ENCODE results near the gene IL16. TPM values are rescaled to one million over a fixed set of nuclear protein-coding genes. Genes with fewer than 3 reads are reported as not detected.

IL16 gene
- total and polyA plus RNA-seq, 9 of the 15 experiments (the other 6 are each of a cell fraction or from before 2014, with no cell fraction given), result 1.4 to 18.8 (median 10.6) TPM

- no peak for FAIRE-seq
Measured at GRCh38 chr15:81274255-81274654, 77.6 kb downstream of the IL16 start.

More at GRCh38 chr15:81274255-81274654, 77.6 kb downstream of the IL16 start:
- ChIA-PET POLR2A (interaction anchor here (0.6 kb wide), 1 partner anchor 121 kb away, joined by 3 read pairs; no protein-coding TSS in a partner anchor), CTCF (ENCODE audit: low intra/inter-chr PET ratio) (interaction anchor here (0.6 to 2.2 kb wide), 4 partner anchors 62 to 206 kb away, joined by 3 to 21 read pairs (median 4); no protein-coding TSS in a partner anchor)
- H3K36me3 ChIP-seq (ENCODE audit: control insufficient read depth, insufficient read depth, low read length), result no peaks in the 10 kb centered on the region
- no peaks in the 10 kb centered on the region for H3K9me3 ChIP-seq (replicated peaks; ENCODE audit: control insufficient read depth, insufficient read depth, low read depth, low read length)
- H3K27me3 ChIP-seq (ENCODE audit: control insufficient read depth in 2 of 2, insufficient read depth in 2 of 2, low read length in 2 of 2), result no peaks in the 10 kb centered on the region
- H3K9me1 ChIP-seq (ENCODE audit: control insufficient read depth, insufficient read depth, low read length), result no peaks in the 10 kb centered on the region
- no peak overlapping the region for H2AFZ ChIP-seq (ENCODE audit: low read depth, low read length)
- no peaks in the 10 kb centered on the region; a peak in 1 of 5 replicates for H3K4me1 ChIP-seq (replicated peaks in 1 of 2; ENCODE audit: control insufficient read depth in 2 of 2, insufficient read depth in 2 of 2, low read length in 2 of 2)
- no peak overlapping the region for H3K4me3 ChIP-seq
- DNase-seq (ENCODE audit: extremely low read depth in 1 of 4, low spot score in 3 of 4) (no peak), ATAC-seq (no peak)
- no TSS peak for BruUV-seq (replicated peaks)
- H3K27ac ChIP-seq (ENCODE audit: extremely low read depth, low read depth, low read length), result no peak overlapping the region
- in situ Hi-C loops (cut with MboI), result no loop called here
- no peaks in the 10 kb centered on the region for H4K20me1 ChIP-seq (replicated peaks; ENCODE audit: control insufficient read depth, insufficient read depth, low read length)
- no peak overlapping the region for H3K4me2 ChIP-seq (ENCODE audit: insufficient read depth, low read length)
- TF ChIP-seq GATA2 (CRISPR knock-in tag; IDR thresholded peaks at IDR 0.05), result no peak
- TF ChIP-seq TEAD1 (CRISPR knock-in tag; IDR thresholded peaks at IDR 0.05), result no peak
- no peak for TF ChIP-seq ZNF583 (CRISPR knock-in tag; IDR thresholded peaks at IDR 0.05)
- TF ChIP-seq NR1H2 (CRISPR knock-in tag; IDR thresholded peaks at IDR 0.05), result no peak
- TF ChIP-seq ERF (CRISPR knock-in tag; IDR thresholded peaks at IDR 0.05), result no peak
- TF ChIP-seq SP1 (CRISPR knock-in tag; IDR thresholded peaks at IDR 0.05), result no peak
- no peak for TF ChIP-seq CBFA2T3 (IDR thresholded peaks at IDR 0.05)
- no peak for TF ChIP-seq FOXP1 (CRISPR knock-in tag; IDR thresholded peaks at IDR 0.05)
- no peak for TF ChIP-seq ZNF175 (CRISPR knock-in tag; IDR thresholded peaks at IDR 0.05; ENCODE audit: low read depth)
- no peak for TF ChIP-seq KAT8 (IDR thresholded peaks at IDR 0.05; ENCODE audit: low read depth)
- no peak for TF ChIP-seq ZNF740 (CRISPR knock-in tag; IDR thresholded peaks at IDR 0.05)
- TF ChIP-seq ZNF740 (tag; IDR thresholded peaks at IDR 0.05), result no peak
- TF ChIP-seq TRIM24 (IDR thresholded peaks at IDR 0.05), result no peak
- no peak for TF ChIP-seq NONO (IDR thresholded peaks at IDR 0.05; ENCODE audit: low read depth in 2 of 2, low read length in 1 of 2)
- TF ChIP-seq FOXK2 (conservative IDR thresholded peaks at IDR 0.05 in 1 of 2, IDR thresholded peaks at IDR 0.05 in 1 of 2; ENCODE audit: low read depth in 2 of 2), result no peak
- no peak for TF ChIP-seq HDAC3 (IDR thresholded peaks at IDR 0.05; ENCODE audit: borderline replicate concordance, partially characterized antibody)
- intact Hi-C loops (cut with micrococcal nuclease), result loop anchor here (10.0 kb wide), 2 partner anchors 201 to 661 kb away; no protein-coding TSS in a partner anchor
- 49% methylated on average over 3 of the region's 4 CpGs for WGBS (ENCODE audit: insufficient coverage, low coverage, missing lambda C conversion rate)
- H3K79me2 ChIP-seq (ENCODE audit: control insufficient read depth, insufficient read depth, low read length), result no peaks in the 10 kb centered on the region
- no peak overlapping the region for H3K9ac ChIP-seq (ENCODE audit: insufficient read depth in 1 of 2, low read depth in 2 of 2, low read length in 2 of 2)
